ENCODE results near the gene PAPSS2. TPM values are rescaled to one million over a fixed set of nuclear protein-coding genes. Genes with fewer than 3 reads are reported as not detected.
A peak's percentile ranks its signal among the peaks of the same experiment; 100 is the strongest.
"Not testable (repeated sequence)": the region's sequence is repeated elsewhere in the genome, so short reads cannot be mapped to it uniquely, and the experiment has no call there.

The PAPSS2 gene
- total RNA-seq, 2 experiments from 2014 or later, result not detected

GRCh38 chr10:87734987-87735827, 75.5 kb downstream of the PAPSS2 start:
- Histone ChIP-seq H3K4me2 (ENCODE audit: low read length) (no peak overlapping the region), H3K79me2 (ENCODE audit: insufficient read depth, low read depth, low read length) (no peaks in the 10 kb centered on the region), H2AFZ (ENCODE audit: low read length) (no peak overlapping the region), H3K36me3 (ENCODE audit: insufficient read depth, low read length) (no peaks in the 10 kb centered on the region), H3K4me3 (ENCODE audit: low read depth, low read length, poor library complexity, severe bottlenecking) (no peak overlapping the region), H3K27ac (ENCODE audit: low read depth, low read length, poor library complexity, severe bottlenecking) (no peak overlapping the region), H3K4me1 (ENCODE audit: insufficient read depth, low read length, poor library complexity, severe bottlenecking) (no peaks in the 10 kb centered on the region), H3K9me3 (ENCODE audit: low read length) (no peaks in the 10 kb centered on the region), H4K20me1 (ENCODE audit: insufficient read depth, low read length) (no peaks in the 10 kb centered on the region), H3K9me2 (ENCODE audit: insufficient read depth, low read length) (no peaks in the 10 kb centered on the region)
- no TSS peak for BruUV-seq (replicated peaks)
- ChIA-PET POLR2A (interaction anchor here (0.6 to 0.9 kb wide), 4 partner anchors 61 to 825 kb away, joined by 3 to 5 read pairs (median 4); no protein-coding TSS in a partner anchor), CTCF (ENCODE audit: unreplicated experiment) (no interaction called here)
- intact Hi-C loops (cut with micrococcal nuclease; ENCODE audit: unreplicated experiment), result loop anchor here (1.0 kb wide), 2 partner anchors 79 to 202 kb away; no protein-coding TSS in a partner anchor
- TF ChIP-seq EZH2phosphoT487 (IDR thresholded peaks at IDR 0.05; ENCODE audit: borderline replicate concordance, low read depth, low read length) (no peak), CTCF (conservative IDR thresholded peaks at IDR 0.05; ENCODE audit: low read length) (peak; percentile 92)
- DNase-seq (ENCODE audit: low spot score), result peak; percentile 61

GRCh38 chr10:87738253-87738652, 78.6 kb downstream of the PAPSS2 start:
- BruUV-seq (replicated peaks); H3K79me2 ChIP-seq (ENCODE audit: insufficient read depth, low read depth, low read length); H4K20me1 ChIP-seq (ENCODE audit: insufficient read depth, low read length); CTCF ChIA-PET (ENCODE audit: unreplicated experiment); H3K4me3 ChIP-seq (ENCODE audit: low read depth, low read length, poor library complexity, severe bottlenecking); H3K27ac ChIP-seq (ENCODE audit: low read depth, low read length, poor library complexity, severe bottlenecking); H2AFZ ChIP-seq (ENCODE audit: low read length); DNase-seq (ENCODE audit: low spot score); intact Hi-C loops (cut with micrococcal nuclease; ENCODE audit: unreplicated experiment); H3K4me2 ChIP-seq (ENCODE audit: low read length); H3K36me3 ChIP-seq (ENCODE audit: insufficient read depth, low read length); H3K9me2 ChIP-seq (ENCODE audit: insufficient read depth, low read length); H3K9me3 ChIP-seq (ENCODE audit: low read length); H3K4me1 ChIP-seq (ENCODE audit: insufficient read depth, low read length, poor library complexity, severe bottlenecking): not testable (repeated sequence)
- POLR2A ChIA-PET, result interaction anchor here (0.6 kb wide), 1 partner anchor 95 kb away, joined by 4 read pairs; no protein-coding TSS in a partner anchor

DNA sequence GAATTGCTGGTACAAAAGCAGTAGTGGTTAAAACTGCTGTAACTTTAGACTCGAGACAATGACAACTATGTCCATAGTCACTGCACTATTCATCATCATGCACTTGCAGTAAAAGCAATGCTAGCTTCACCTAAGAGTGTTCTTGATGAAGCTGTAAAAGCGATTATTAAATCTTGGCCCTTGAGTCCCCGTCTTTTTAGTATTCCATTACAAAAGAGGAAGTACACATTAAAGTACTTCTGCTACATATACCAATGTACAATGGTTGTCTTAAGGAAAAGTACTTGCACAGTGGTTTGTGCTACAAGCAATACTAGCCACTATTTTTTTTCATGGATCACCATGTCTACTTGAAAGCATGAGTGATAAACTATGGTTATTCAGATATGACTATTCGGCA, 80.0 kb downstream of the PAPSS2 start:
- Histone ChIP-seq H3K4me1 (ENCODE audit: insufficient read depth, low read length, poor library complexity, severe bottlenecking) (no peaks in the 10 kb centered on the region), H3K4me2 (ENCODE audit: low read length) (no peak overlapping the region), H3K36me3 (ENCODE audit: insufficient read depth, low read length) (no peaks in the 10 kb centered on the region), H3K9me3 (ENCODE audit: low read length) (no peaks in the 10 kb centered on the region), H4K20me1 (ENCODE audit: insufficient read depth, low read length) (no peaks in the 10 kb centered on the region), H2AFZ (ENCODE audit: low read length) (no peak overlapping the region), H3K79me2 (ENCODE audit: insufficient read depth, low read depth, low read length) (no peaks in the 10 kb centered on the region), H3K9me2 (ENCODE audit: insufficient read depth, low read length) (no peaks in the 10 kb centered on the region), H3K27ac (ENCODE audit: low read depth, low read length, poor library complexity, severe bottlenecking) (no peak overlapping the region), H3K4me3 (ENCODE audit: low read depth, low read length, poor library complexity, severe bottlenecking) (no peak overlapping the region)
- no TSS peak for BruUV-seq (replicated peaks)
- POLR2A ChIA-PET, result interaction anchor here (1.2 kb wide), 1 partner anchor 9 kb away, joined by 3 read pairs; no protein-coding TSS in a partner anchor
- CTCF ChIA-PET (ENCODE audit: unreplicated experiment), result no interaction called here
- DNase-seq (ENCODE audit: low spot score), result no peak
- TF ChIP-seq EZH2phosphoT487 (IDR thresholded peaks at IDR 0.05; ENCODE audit: borderline replicate concordance, low read depth, low read length) (no peak), CTCF (conservative IDR thresholded peaks at IDR 0.05; ENCODE audit: low read length) (no peak)
- intact Hi-C loops (cut with micrococcal nuclease; ENCODE audit: unreplicated experiment), result no loop called here
